HCT116 (cell line): ENCODE data around the gene CENPX. TPM values are rescaled to one million over a fixed set of nuclear protein-coding genes. Genes with fewer than 3 reads are reported as not detected.
A peak's percentile ranks its signal among the peaks of the same experiment; 100 is the strongest.

ENCODE experiments used
- ATAC-seq: fragments of 200-7000 bp; cut with Tn5 transposase; 2 replicates; pipeline ENCODE4 v1.9.1; 2020; ENCODE audit warnings: mild to moderate bottlenecking, moderate library complexity
- BruUV-seq: library from RNA; stranded (reverse); fragments of 400-500 nt; replicated peaks from 2 replicates; lab custom pipeline; 2021; lab: Mats Ljungman, UMichigan
- CTCF ChIA-PET: fragments of 300-600 bp; sonication (Branson Sonifier 250); formaldehyde crosslinking; loops from one replicate; lab custom pipeline; 2021; ENCODE audit warnings: antibody characterized with exemption; lab: Charles Lee
- POLR2A ChIA-PET: fragments of 300-600, 350-600 bp; sonication (Branson Sonifier 250); formaldehyde crosslinking; loops from one replicate; lab custom pipeline; 2021; ENCODE audit warnings: antibody characterized with exemption; lab: Charles Lee
- RAD21 ChIA-PET, 2 experiments: fragments of 300-600 bp; sonication (Branson Sonifier 250); formaldehyde crosslinking; loops; one replicate each; lab custom pipeline; 2023; ENCODE audit warnings: low total read pairs in 2 of 2; ENCODE audit not compliant: uncharacterized antibody in 2 of 2, unreplicated experiment in 2 of 2, low non-redundant PET in 1 of 2; lab: Charles Lee
- DNase-seq: peaks from one replicate; pipeline ENCODE4 v3.0.0-alpha.2; 2010; ENCODE audit warnings: low read depth, low spot score
- H2AFZ ChIP-seq: fragments of 200-600 bp; shearing (Covaris generic), sonication (generic); 2 replicates; pipeline ENCODE4 v1.6.1; 2017; ENCODE audit warnings: low read depth, mixed run types, mixed read lengths, antibody characterized with exemption, low read length; ENCODE audit not compliant: poor library complexity, severe bottlenecking
- H3K27ac ChIP-seq: 2 replicates; pipeline ENCODE4 v1.5.1; 2012; ENCODE audit warnings: low read depth, low read length
- H3K27me3 ChIP-seq: fragments of 200-600 bp; sonication (generic); 2 replicates; pipeline ENCODE4 v1.6.1; 2016; ENCODE audit warnings: mixed run types, low read length, mixed read lengths; ENCODE audit not compliant: insufficient read depth
- H3K36me3 ChIP-seq, 2 experiments: fragments of 200-500 bp in 1 of 2; fragments of 200-600 bp in 1 of 2; sonication (Bioruptor generic) in 1 of 2; sonication (generic) in 1 of 2; 2 replicates each; pipeline versions ENCODE4 v1.5.1 to v1.6.1; 2014 to 2016; ENCODE audit warnings: low read length in 2 of 2, inconsistent platforms in 1 of 2, mixed read lengths in 1 of 2, mixed run types in 1 of 2; ENCODE audit not compliant: insufficient read depth in 2 of 2, control insufficient read depth in 1 of 2
- H3K4me1 ChIP-seq, 2 experiments: fragments of 200-600 bp in 1 of 2; sonication (generic) in 1 of 2; 2 replicates each; pipeline versions ENCODE4 v1.5.1 to v1.6.1; 2012 to 2017; ENCODE audit warnings: low read length in 2 of 2, inconsistent platforms in 1 of 2, mild to moderate bottlenecking in 1 of 2, mixed read lengths in 1 of 2, mixed run types in 1 of 2, moderate library complexity in 1 of 2; ENCODE audit not compliant: insufficient read depth in 2 of 2, control insufficient read depth in 1 of 2
- H3K4me2 ChIP-seq: fragments of 200-600 bp; sonication (generic); 2 replicates; pipeline ENCODE4 v1.6.1; 2017; ENCODE audit warnings: mixed run types, low read length, mixed read lengths
- H3K4me3 ChIP-seq, 2 experiments: fragments of 200-600 bp in 1 of 2; sonication (generic) in 1 of 2; replicated peaks in 1 of 2; 2 replicates each; pipeline ENCODE4 v1.5.1; 2011 to 2016; ENCODE audit warnings: low read length in 2 of 2, control low read depth in 1 of 2, low read depth in 1 of 2, mild to moderate bottlenecking in 1 of 2, mixed read lengths in 1 of 2, mixed run types in 1 of 2
- H3K79me2 ChIP-seq: fragments of 200-600 bp; sonication (generic); 2 replicates; pipeline ENCODE4 v1.6.1; 2017; ENCODE audit warnings: mild to moderate bottlenecking, mixed run types, low read length, moderate library complexity, mixed read lengths; ENCODE audit not compliant: insufficient read depth
- H3K9ac ChIP-seq: fragments of 200-600 bp; sonication (generic); 2 replicates; pipeline ENCODE4 v1.6.1; 2016; ENCODE audit warnings: low read length, mixed read lengths
- H3K9me2 ChIP-seq: fragments of 200-600 bp; sonication (generic), shearing (Covaris generic); 2 replicates; pipeline ENCODE4 v1.6.1; 2017; ENCODE audit warnings: mixed run types, mild to moderate bottlenecking, moderate library complexity; ENCODE audit not compliant: insufficient read depth
- H3K9me3 ChIP-seq, 2 experiments: fragments of 200-500 bp in 1 of 2; fragments of 200-600 bp in 1 of 2; sonication (Bioruptor generic) in 1 of 2; sonication (generic) in 1 of 2; 2 replicates each; pipeline ENCODE4 v1.6.1; 2014 to 2017; ENCODE audit warnings: low read length in 2 of 2, mixed read lengths in 2 of 2, inconsistent platforms in 1 of 2, low read depth in 1 of 2, mild to moderate bottlenecking in 1 of 2, mixed run types in 1 of 2, moderate library complexity in 1 of 2; ENCODE audit not compliant: control insufficient read depth in 1 of 2, insufficient read depth in 1 of 2
- H4K20me1 ChIP-seq: fragments of 200-600 bp; sonication (generic), shearing (Covaris generic); 2 replicates; pipeline ENCODE4 v1.6.1; 2017; ENCODE audit warnings: mixed run types, mild to moderate bottlenecking, moderate library complexity; ENCODE audit not compliant: insufficient read depth
- CEBPB ChIP-seq: IDR thresholded peaks from 2 replicates; pipeline ENCODE4 v1.6.1; 2012; ENCODE audit warnings: low read depth
- ELF1 ChIP-seq: IDR thresholded peaks from 2 replicates; pipeline ENCODE4 v1.6.1; 2012; ENCODE audit warnings: low read depth, borderline replicate concordance
- POLR2A ChIP-seq: IDR thresholded peaks from 2 replicates; pipeline ENCODE4 v1.7.0; 2011; ENCODE audit warnings: borderline replicate concordance; ENCODE audit not compliant: insufficient read depth, insufficient read length; ENCODE audit errors: extremely low read depth
- RAD21 ChIP-seq: IDR thresholded peaks from 2 replicates; pipeline ENCODE4 v1.6.1; 2012; ENCODE audit warnings: low read depth, mild to moderate bottlenecking
- SP1 ChIP-seq: IDR thresholded peaks from 2 replicates; pipeline ENCODE4 v1.6.1; 2012; ENCODE audit warnings: low read depth
- SRF ChIP-seq: IDR thresholded peaks from 2 replicates; pipeline ENCODE4 v1.6.1; 2012; ENCODE audit warnings: low read depth
- ZNF274 ChIP-seq: fragments of 200-500 bp; sonication (Bioruptor generic); IDR thresholded peaks from 2 replicates; pipeline ENCODE4 v1.6.1; 2014; ENCODE audit warnings: mild to moderate bottlenecking, low read depth, low read length, inconsistent platforms
- intact Hi-C: fragments of 100-400 bp; cut with micrococcal nuclease; formaldehyde crosslinking; loops from 2 replicates; pipeline ENCODE4 v1.10.0; 2022
- total RNA-seq: library from RNA; stranded (reverse); gene quantifications from one replicate; pipeline ENCODE4 v1.2.1, GENCODE V29; 2021; ENCODE audit not compliant: unreplicated experiment
- TF ChIP-seq, protein P1 (sequence below): IDR thresholded peaks from 2 replicates; pipeline ENCODE4 v1.6.1; 2012

The CENPX gene
- total RNA-seq, 1 experiment from 2014 or later, result 184 TPM

DNA sequence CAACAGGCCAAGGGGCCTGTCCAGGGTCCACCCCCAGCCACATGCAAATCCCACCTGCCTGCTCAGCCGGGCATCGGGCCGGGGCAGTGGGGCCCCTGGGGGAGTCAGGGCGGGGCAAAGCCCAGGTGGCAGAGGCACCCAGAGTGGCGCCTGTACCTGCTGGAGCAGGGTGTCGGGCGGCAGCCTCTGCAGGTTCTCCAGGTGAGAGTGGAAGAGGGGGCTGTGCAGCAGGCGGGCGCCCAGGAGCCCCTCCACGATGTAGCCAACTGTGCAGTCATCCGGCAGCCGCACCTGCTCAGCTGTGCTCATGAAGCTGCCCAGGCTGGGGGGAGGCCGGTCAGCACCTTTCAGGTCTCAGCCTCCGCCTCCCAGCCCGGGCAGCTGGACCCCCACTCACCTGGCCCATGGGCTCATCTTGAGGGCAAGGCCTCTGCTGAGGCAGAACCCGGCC lies 26.9 kb upstream of the CENPX start:
- peaks cover 13 to 24% of the 10 kb centered on the region in 2 experiments; a peak in 3 of 4 replicates for H3K4me1 ChIP-seq
- RAD21 ChIA-PET, result no interaction called here
- BruUV-seq, result no TSS peak
- H3K9me2 ChIP-seq, result no peaks in the 10 kb centered on the region
- no peaks in the 10 kb centered on the region for H4K20me1 ChIP-seq
- CTCF ChIA-PET, result no interaction called here
- peaks cover 36% of the 10 kb centered on the region for H3K79me2 ChIP-seq
- ATAC-seq (no peak), DNase-seq (no peak)
- no peak for TF ChIP-seq ELF1
- no peak for TF ChIP-seq SP1
- no peak for TF ChIP-seq POLR2A
- no peak for TF ChIP-seq ZNF274
- no peak for TF ChIP-seq RAD21
- no peak overlapping the region for H2AFZ ChIP-seq
- no peaks in the 10 kb centered on the region for H3K27me3 ChIP-seq
- no peaks in the 10 kb centered on the region for H3K9me3 ChIP-seq
- H3K4me2 ChIP-seq, result peak overlapping the region; percentile 100
- H3K9ac ChIP-seq, result no peak overlapping the region
- intact Hi-C loops, result no loop called here
- peaks cover 7 to 19% of the 10 kb centered on the region in 2 experiments; a peak in 2 of 4 replicates for H3K36me3 ChIP-seq
- no peak overlapping the region for H3K4me3 ChIP-seq
- POLR2A ChIA-PET, result no interaction called here
- H3K27ac ChIP-seq, result peak overlapping the region; percentile 81; the same call in 1 of the 2 replicates

DNA sequence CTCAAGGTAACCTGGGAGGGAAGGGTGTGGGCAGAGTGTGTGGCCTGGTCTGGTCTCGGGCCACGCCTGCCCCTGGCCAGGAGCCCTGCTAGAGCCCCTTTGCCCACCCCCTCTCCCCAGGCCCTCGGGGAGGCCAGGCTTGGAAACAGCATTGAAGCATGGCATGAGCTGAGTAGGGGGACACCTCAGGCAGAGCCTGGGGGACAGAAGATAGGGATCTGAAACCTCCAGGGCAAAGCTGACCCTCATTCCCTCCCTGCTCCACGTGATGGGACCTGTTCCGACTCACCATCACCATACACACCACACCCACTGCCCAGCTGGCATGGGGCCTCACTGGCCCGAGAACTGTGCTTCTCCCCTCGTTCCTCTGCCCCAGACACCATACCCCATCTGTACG lies 26.4 kb upstream of the CENPX start:
- H4K20me1 ChIP-seq, result no peaks in the 10 kb centered on the region
- ChIA-PET POLR2A (no interaction called here), CTCF (no interaction called here), RAD21 (interaction anchor here in 1 of 2 experiments (0.7 kb wide), 1 partner anchor 27 kb away, joined by 3 read pairs; no protein-coding TSS in a partner anchor)
- no peak overlapping the region for H3K4me3 ChIP-seq
- H2AFZ ChIP-seq, result no peak overlapping the region
- no peak overlapping the region; the same call in 1 of the 2 replicates for H3K27ac ChIP-seq
- ATAC-seq (no peak), DNase-seq (no peak)
- peaks cover 36% of the 10 kb centered on the region for H3K79me2 ChIP-seq
- peaks cover 7 to 19% of the 10 kb centered on the region in 2 experiments; a peak in 2 of 4 replicates for H3K36me3 ChIP-seq
- TF ChIP-seq SRF, result no peak
- TF ChIP-seq CEBPB, result no peak
- TF ChIP-seq, protein P1, sequence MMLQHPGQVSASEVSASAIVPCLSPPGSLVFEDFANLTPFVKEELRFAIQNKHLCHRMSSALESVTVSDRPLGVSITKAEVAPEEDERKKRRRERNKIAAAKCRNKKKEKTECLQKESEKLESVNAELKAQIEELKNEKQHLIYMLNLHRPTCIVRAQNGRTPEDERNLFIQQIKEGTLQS, result no peak
- no peak for TF ChIP-seq RAD21
- H3K9ac ChIP-seq, result no peak overlapping the region
- no TSS peak for BruUV-seq
- intact Hi-C loops, result no loop called here
- H3K4me1 ChIP-seq, result peaks cover 13 to 24% of the 10 kb centered on the region in 2 experiments; a peak in 3 of 4 replicates
- no peak overlapping the region for H3K4me2 ChIP-seq
- H3K9me2 ChIP-seq, result no peaks in the 10 kb centered on the region
- no peaks in the 10 kb centered on the region for H3K27me3 ChIP-seq
- no peaks in the 10 kb centered on the region for H3K9me3 ChIP-seq
